ENCODE data around the gene TBPL2. TPM values are rescaled to one million over a fixed set of nuclear protein-coding genes. Genes with fewer than 3 reads are reported as not detected.

Gene TBPL2
- total RNA-seq (2021; ENCODE audit: unreplicated experiment): not detected
- polyA plus RNA-seq (2012): not detected in 2 replicates
- Bru-seq, nascent RNA: percentile 18 among the genes with signal in this experiment
- percentile 16 among the genes with signal in this experiment for BruChase-seq, experiment 1, labeled RNA remaining after a 6-hour chase
- BruChase-seq, experiment 2, labeled RNA remaining after a 2-hour chase: percentile 17 among the genes with signal in this experiment
- long read RNA-seq: 0 reads

- DNase-seq (ENCODE audit: low read depth, low spot score) (no peak), ATAC-seq (no peak)
- Histone ChIP-seq H3K27ac (ENCODE audit: low read depth, low read length) (no peak within 1 kb of the TSS), H3K27me3 (ENCODE audit: insufficient read depth, low read length) (no peaks in the 10 kb centered on the region), H3K79me2 (ENCODE audit: insufficient read depth, low read length) (no peaks in the 10 kb centered on the region), H3K4me1 (ENCODE audit: control insufficient read depth in 1 of 2, insufficient read depth in 2 of 2, low read length in 2 of 2) (peaks cover 0 to 7% of the 10 kb centered on the region in 2 experiments; a peak in 3 of 4 replicates), H3K36me3 (ENCODE audit: control insufficient read depth in 1 of 2, insufficient read depth in 2 of 2, low read length in 2 of 2) (no peaks in the 10 kb centered on the region), H3K4me3 (replicated peaks in 1 of 2; ENCODE audit: low read depth in 1 of 2, low read length in 2 of 2) (no peak within 1 kb of the TSS), H4K20me1 (ENCODE audit: insufficient read depth) (no peaks in the 10 kb centered on the region), H3K4me2 (ENCODE audit: low read length) (no peak within 1 kb of the TSS), H2AFZ (ENCODE audit: low read depth, low read length, poor library complexity, severe bottlenecking) (no peak within 1 kb of the TSS), H3K9me2 (ENCODE audit: insufficient read depth) (no peaks in the 10 kb centered on the region), H3K9ac (ENCODE audit: low read length) (no peak within 1 kb of the TSS), H3K9me3 (ENCODE audit: control insufficient read depth in 1 of 2, insufficient read depth in 1 of 2, low read depth in 1 of 2, low read length in 2 of 2) (no peaks in the 10 kb centered on the region)
- ChIA-PET POLR2A (no interaction called here), CTCF (interaction anchor here (0.7 kb wide), 1 partner anchor 1034 kb away, joined by 4 read pairs; no protein-coding TSS in a partner anchor), RAD21 (ENCODE audit: low non-redundant PET in 1 of 2, low total read pairs in 2 of 2, uncharacterized antibody in 2 of 2, unreplicated experiment in 2 of 2) (interaction anchor here (0.6 to 0.7 kb wide), 2 partner anchors 216 to 349 kb away, joined by 3 to 4 read pairs; no protein-coding TSS in a partner anchor)
- intact Hi-C loops (cut with micrococcal nuclease): loop anchor here (10.0 kb wide), 1 partner anchor 414 kb away; no protein-coding TSS in a partner anchor
- no TSS peak for BruUV-seq (replicated peaks)
- TF ChIP-seq SRF (IDR thresholded peaks at IDR 0.05; ENCODE audit: low read depth): no peak
Observed at GRCh38 chr14:55440385-55440784, at the start of gene TBPL2. TSS of gene TBPL2 (minus strand) at chr14:55440616. CDS start at chr14:55440449, 167 bp downstream.

GRCh38 chr14:55488204-55488603 lies 47.8 kb upstream of the TBPL2 start:
- no peaks in the 10 kb centered on the region for H3K9me2 ChIP-seq (ENCODE audit: insufficient read depth)
- RAD21 ChIA-PET (ENCODE audit: low non-redundant PET in 1 of 2, low total read pairs in 2 of 2, uncharacterized antibody in 2 of 2, unreplicated experiment in 2 of 2): no interaction called here
- intact Hi-C loops (cut with micrococcal nuclease): no loop called here
- no peak overlapping the region for H3K9ac ChIP-seq (ENCODE audit: low read length)
- POLR2A ChIA-PET: no interaction called here
- ATAC-seq: no peak
- CTCF ChIA-PET: no interaction called here
- H3K4me3 ChIP-seq (replicated peaks in 1 of 2; ENCODE audit: low read depth in 1 of 2, low read length in 2 of 2): no peak overlapping the region
- no peak overlapping the region for H3K4me2 ChIP-seq (ENCODE audit: low read length)
- no peaks in the 10 kb centered on the region for H3K27me3 ChIP-seq (ENCODE audit: insufficient read depth, low read length)
- no peaks in the 10 kb centered on the region for H3K36me3 ChIP-seq (ENCODE audit: control insufficient read depth in 1 of 2, insufficient read depth in 2 of 2, low read length in 2 of 2)
- H2AFZ ChIP-seq (ENCODE audit: low read depth, low read length, poor library complexity, severe bottlenecking): no peak overlapping the region
- no peaks in the 10 kb centered on the region for H4K20me1 ChIP-seq (ENCODE audit: insufficient read depth)
- BruUV-seq (replicated peaks): no TSS peak
- no peak overlapping the region for H3K27ac ChIP-seq (ENCODE audit: low read depth, low read length)
- no peaks in the 10 kb centered on the region for H3K79me2 ChIP-seq (ENCODE audit: insufficient read depth, low read length)
- DNase-seq (ENCODE audit: low read depth, low spot score): no peak
- TF ChIP-seq EZH2phosphoT487 (IDR thresholded peaks at IDR 0.05; ENCODE audit: borderline replicate concordance): no peak
- H3K4me1 ChIP-seq (ENCODE audit: control insufficient read depth in 1 of 2, insufficient read depth in 2 of 2, low read length in 2 of 2): no peaks in the 10 kb centered on the region
- H3K9me3 ChIP-seq (ENCODE audit: control insufficient read depth in 1 of 2, insufficient read depth in 1 of 2, low read depth in 1 of 2, low read length in 2 of 2): no peaks in the 10 kb centered on the region
